ENCODE measurements around the gene PRKACA. TPM values are rescaled to one million over a fixed set of nuclear protein-coding genes. Genes with fewer than 3 reads are reported as not detected.

The PRKACA gene
- total RNA-seq, 4 donors from 2014 or later = 45.9 to 53.7 (median 49.2) TPM

GRCh38 chr19:14115756-14116155, 1.8 kb downstream of the PRKACA start:
- 79 to 84% methylated on average over 5 of the region's 5 CpGs for WGBS, 2 donors
- no peak for DNase-seq (ENCODE audit: low spot score in 2 of 2)
- H3K4me3 ChIP-seq (ENCODE audit: low read depth, poor library complexity, severe bottlenecking) = no peak overlapping the region
- no peak for TF ChIP-seq POLR2A (IDR thresholded peaks at IDR 0.05)
- TF ChIP-seq CTCF (IDR thresholded peaks at IDR 0.05) = no peak
- intact Hi-C loops (cut with DNase I; ENCODE audit: low total_unique reads) = no loop called here

- TF ChIP-seq POLR2A (IDR thresholded peaks at IDR 0.05) (no peak), CTCF (IDR thresholded peaks at IDR 0.05) (no peak)
- peak in 1 of 2 donors; percentile 89 for DNase-seq (ENCODE audit: low spot score in 2 of 2)
Observed at GRCh38 chr19:14114854-14115253, 2.7 kb downstream of the PRKACA start.

DNA sequence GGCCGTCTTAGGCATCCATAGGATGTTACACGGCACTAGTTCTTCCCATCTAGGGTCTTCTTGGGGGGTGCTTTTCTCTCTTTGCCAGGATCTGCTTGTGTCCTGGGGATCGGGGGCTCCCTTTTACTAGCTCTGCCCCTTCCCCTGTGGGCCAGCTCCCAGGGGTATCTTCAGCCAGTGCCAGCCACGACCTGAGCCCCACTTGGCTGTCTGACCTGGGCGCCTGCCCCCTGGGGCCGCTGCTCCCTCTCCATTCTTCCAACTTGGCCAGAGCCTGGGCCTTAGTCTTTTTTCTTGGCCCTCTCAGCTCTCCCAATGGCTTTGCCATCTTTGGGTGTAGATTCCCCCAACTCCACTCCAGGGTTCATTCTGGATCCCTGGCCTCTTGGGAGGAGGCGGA, 3.1 kb downstream of the PRKACA start:
- DNase-seq (ENCODE audit: low spot score in 2 of 2) = no peak
- TF ChIP-seq POLR2A (IDR thresholded peaks at IDR 0.05) (no peak), CTCF (IDR thresholded peaks at IDR 0.05) (no peak)
- intact Hi-C loops (cut with DNase I; ENCODE audit: low total_unique reads) = no loop called here
- no peak overlapping the region for H3K4me3 ChIP-seq (ENCODE audit: low read depth, poor library complexity, severe bottlenecking)
- WGBS, 2 donors = 87 to 90% methylated on average over 7 of the region's 7 CpGs

More at GRCh38 chr19:14114854-14115253, 2.7 kb downstream of the PRKACA start:
- intact Hi-C loops (cut with DNase I; ENCODE audit: low total_unique reads) = no loop called here
- no peak overlapping the region for H3K4me3 ChIP-seq (ENCODE audit: low read depth, poor library complexity, severe bottlenecking)
- 53 to 54% methylated on average over 9 of the region's 9 CpGs for WGBS, 2 donors

GRCh38 chr19:14113762-14114414, 3.7 kb downstream of the PRKACA start:
- H3K4me3 ChIP-seq (ENCODE audit: low read depth, poor library complexity, severe bottlenecking) = no peak overlapping the region
- no peak for TF ChIP-seq CTCF (IDR thresholded peaks at IDR 0.05)
- no peak for TF ChIP-seq POLR2A (IDR thresholded peaks at IDR 0.05)
- DNase-seq (ENCODE audit: low spot score in 2 of 2) = no peak
- intact Hi-C loops (cut with DNase I; ENCODE audit: low total_unique reads) = no loop called here
- WGBS, 2 donors = 80 to 82% methylated on average over 17 to 18 of the region's 18 CpGs

GRCh38 chr19:14112809-14113385, 4.7 kb downstream of the PRKACA start:
- 38% methylated on average over 12 of the region's 12 CpGs for WGBS, 2 donors
- DNase-seq (ENCODE audit: low spot score in 2 of 2) = no peak
- intact Hi-C loops (cut with DNase I; ENCODE audit: low total_unique reads) = no loop called here
- no peak overlapping the region for H3K4me3 ChIP-seq (ENCODE audit: low read depth, poor library complexity, severe bottlenecking)
- TF ChIP-seq POLR2A (IDR thresholded peaks at IDR 0.05) = no peak
- TF ChIP-seq CTCF (IDR thresholded peaks at IDR 0.05) = no peak
